GM19467 (cell line): ENCODE data around the gene AGER.
"Not testable (repeated sequence)": the region's sequence is repeated elsewhere in the genome, so short reads cannot be mapped to it uniquely, and the experiment has no call there.

Experiments
- ATAC-seq: cut with Tn5 transposase; IDR thresholded peaks from one replicate; pipeline ENCODE4 v1.9.1; 2021; ENCODE audit warnings: mild to moderate bottlenecking, moderate library complexity; ENCODE audit not compliant: unreplicated experiment

The AGER gene

GRCh38 chr6:32151181-32151862 is 32.7 kb downstream of the AGER start:
- no peak for ATAC-seq

DNA sequence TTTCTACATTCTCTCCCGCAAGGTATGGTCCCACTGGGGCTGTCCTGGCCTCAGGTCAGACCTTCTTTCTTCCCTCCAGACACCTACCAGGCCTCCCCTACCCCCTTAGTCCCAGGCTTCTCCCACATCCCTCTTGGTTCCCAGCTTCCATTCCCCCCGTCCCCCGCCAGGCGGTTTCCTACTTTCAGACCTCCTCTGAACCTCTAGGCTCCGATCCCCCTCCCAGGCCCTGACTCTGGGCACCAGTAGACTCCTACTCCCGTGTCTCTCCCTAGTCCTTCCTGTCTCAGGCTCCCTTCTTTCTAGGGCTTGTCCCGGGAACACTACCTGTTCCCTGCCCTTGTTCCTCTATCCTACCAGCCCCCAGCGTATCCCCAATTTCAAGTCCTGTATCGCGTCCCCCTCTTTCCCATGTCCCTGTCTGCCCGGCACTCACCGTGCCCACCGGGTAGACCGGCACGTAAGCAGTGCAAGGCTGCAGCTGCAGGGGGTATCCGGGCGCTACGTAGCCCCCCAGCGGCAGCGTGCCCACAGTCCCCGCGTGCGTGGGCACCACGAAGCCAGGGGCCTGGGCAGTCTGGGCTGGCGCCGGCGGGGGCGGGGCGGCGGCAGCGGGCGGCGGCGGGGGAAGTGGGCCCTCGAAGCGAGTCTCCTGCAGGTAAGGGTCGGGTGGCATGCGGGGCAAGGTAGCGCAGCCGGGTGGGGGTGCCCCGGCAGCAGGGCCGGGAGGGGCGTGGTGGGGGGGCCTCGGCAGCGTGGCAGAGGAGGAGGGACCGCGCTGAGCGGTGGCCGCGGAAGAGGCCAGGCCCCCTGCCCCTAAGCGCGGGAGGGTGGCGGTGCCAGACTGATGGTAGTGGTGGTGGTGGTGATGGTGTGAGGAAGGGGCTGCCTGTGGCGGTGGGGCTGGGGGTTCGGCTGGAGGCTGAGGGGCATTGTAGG is 33.9 kb downstream of the AGER start:
- ATAC-seq, result no peak

- no peak for ATAC-seq
Observed at GRCh38 chr6:32149092-32149755, 34.8 kb downstream of the AGER start.

DNA sequence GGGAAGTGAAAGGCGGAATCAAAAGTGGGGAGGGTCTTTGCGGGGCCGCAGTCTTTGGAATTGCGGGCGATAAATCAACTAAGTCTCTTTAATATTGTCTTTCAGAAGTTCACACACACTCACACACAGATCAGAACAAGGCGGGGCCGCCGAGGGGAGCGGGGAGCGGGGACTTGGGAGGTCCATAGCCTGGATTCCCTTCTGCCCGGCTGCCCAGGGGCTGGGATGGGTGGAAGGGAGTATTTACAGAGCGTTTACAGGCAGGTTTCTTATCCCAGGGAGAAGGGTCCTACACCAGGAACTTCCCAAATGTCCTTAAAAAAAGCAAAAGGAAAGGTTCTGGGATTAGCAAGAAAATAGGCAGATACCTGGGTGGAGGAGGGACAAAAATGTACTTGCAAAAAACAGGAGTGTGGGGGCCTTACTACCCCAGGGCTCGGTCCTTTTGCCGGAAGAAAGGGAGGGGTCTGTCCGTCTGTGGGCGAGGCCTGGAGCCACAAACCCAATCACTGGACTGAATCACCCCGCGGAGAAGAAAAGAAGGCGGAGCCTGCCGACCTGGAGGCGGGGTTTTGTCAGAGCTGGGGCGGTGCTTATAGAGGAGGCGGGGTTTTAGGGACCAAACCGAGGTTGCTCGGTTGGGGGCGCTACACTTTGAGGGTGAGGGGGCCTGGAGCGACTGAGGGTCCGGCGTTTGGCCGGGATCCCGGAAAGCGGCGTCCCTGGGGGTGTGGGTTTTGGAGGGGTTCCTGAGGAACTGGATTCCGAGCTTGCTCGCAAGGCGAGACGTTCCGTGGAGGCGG is 35.6 kb downstream of the AGER start:
- ATAC-seq, result no peak

DNA sequence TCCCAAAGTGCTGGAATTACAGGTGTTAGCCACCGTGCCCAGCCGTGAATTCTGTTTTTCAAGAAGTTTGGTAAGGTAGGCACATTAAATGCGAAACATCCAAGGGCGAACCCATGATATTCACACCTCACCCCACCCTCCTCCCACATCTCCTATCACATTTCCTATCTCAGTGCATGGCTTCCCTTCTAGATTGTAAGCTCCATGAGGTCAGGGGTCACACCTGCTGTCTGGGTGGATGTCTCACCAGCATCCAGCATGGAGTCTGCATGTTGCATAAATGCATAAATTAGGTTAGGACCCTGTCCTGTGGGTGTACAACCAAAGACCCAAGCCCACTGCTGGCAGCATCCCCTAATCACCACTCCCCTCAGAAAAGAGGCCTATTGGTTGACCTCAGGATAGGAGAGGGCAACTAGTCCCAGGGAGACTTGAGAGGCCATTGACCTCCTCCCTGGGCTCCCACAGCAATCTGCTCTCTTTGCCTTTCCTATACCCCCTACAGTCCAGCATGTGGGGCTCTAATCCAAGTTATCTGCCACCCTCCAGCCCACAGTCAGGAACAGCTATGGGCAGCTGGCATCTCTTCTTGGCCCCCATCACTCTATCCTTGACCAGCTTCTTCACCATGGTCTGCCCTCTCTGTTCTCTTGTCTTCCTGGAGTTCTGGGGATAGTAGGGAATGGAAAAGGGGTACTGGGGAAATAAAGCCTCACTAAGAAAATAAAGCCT is 36.5 kb downstream of the AGER start:
- no peak for ATAC-seq

DNA sequence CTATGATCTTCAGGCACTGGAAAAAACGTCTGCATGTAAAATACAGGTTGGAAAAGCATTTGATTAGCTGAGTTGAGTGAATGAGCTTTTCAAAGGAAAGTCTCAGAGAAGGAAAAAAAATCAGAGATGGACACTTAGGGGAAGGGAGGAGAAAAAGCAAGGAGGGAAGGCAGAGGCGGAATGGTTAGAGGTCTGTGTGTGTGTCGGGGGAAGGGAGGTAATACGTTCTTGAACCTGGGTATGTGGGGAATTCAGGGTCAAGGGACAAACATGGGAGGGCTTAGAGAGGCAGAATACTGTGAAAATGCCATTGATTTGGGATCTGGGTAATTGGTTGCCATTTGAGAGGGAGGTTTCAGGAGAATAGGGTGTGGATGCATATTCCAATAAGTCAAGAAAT is 37.4 kb downstream of the AGER start:
- no peak for ATAC-seq

- no peak for ATAC-seq
Observed at GRCh38 chr6:32146287-32146686, 37.8 kb downstream of the AGER start.

- ATAC-seq, result not testable (repeated sequence)
Observed at GRCh38 chr6:32144238-32144637, 39.8 kb downstream of the AGER start.

- ATAC-seq, result no peak
Observed at GRCh38 chr6:32140420-32141046, 43.5 kb downstream of the AGER start.

DNA sequence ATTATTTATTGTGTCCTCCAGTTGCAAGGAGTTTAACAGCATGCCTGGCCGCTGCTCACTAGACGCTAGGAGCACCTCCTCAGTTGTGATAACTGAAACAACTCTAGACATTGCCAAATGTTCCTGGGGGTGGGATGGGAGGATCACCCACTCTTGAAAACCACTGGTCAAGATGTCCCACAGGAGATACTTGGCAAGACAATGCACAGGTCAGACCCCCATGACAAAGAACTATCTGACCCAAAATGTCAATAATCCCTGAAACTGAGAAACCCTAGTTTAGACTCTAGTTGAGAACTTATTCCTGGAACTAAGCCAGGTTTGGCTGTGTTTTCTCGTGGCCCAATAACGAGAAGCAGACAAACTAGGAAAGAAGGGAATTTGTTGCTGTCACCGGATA is 44.5 kb downstream of the AGER start:
- ATAC-seq, result no peak

DNA sequence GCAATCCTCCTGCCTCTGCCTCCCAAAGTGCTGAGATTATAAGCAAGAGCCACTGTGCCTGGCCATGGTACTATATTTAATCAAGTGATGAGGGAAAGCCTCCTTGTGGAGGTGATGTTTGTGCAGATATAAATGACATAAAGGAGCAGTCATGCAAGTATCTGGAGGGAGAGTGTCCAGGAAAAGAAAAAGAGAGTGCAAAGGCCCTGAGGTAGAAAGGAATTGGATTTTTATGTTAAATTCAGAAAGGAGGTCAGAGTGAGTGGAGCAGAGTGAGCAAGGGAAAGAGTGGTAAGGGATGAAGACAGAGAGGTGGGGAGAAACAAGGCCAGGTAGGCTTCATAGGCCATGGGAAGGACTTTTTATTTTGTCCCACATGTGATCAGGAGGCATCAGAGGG is 46.6 kb downstream of the AGER start:
- ATAC-seq, result no peak

- ATAC-seq, result no peak
Observed at GRCh38 chr6:32133786-32134185, 50.3 kb downstream of the AGER start.

- no peak for ATAC-seq
Observed at GRCh38 chr6:32132110-32132509, 51.9 kb downstream of the AGER start.

GRCh38 chr6:32131439-32131948 is 52.6 kb downstream of the AGER start:
- ATAC-seq, result no peak
